SJSA1 (cell line): ENCODE data around the gene GXYLT1. TPM values are rescaled to one million over a fixed set of nuclear protein-coding genes. Genes with fewer than 3 reads are reported as not detected.
"Not testable (repeated sequence)": the region's sequence is repeated elsewhere in the genome, so short reads cannot be mapped to it uniquely, and the experiment has no call there.

Experiments
- DNase-seq, 2 experiments: peaks; one replicate each; pipeline ENCODE4 v3.0.0-alpha.2; 2015 to 2020; ENCODE audit warnings: low spot score in 2 of 2, low read depth in 1 of 2
- H3K27ac ChIP-seq: fragments of 250-450 bp; sonication (Bioruptor Pico); 2 replicates; pipeline ENCODE4 v1.5.1; 2020; ENCODE audit warnings: mild to moderate bottlenecking, moderate library complexity
- H3K27me3 ChIP-seq: fragments of 250-450 bp; sonication (Bioruptor Pico); replicated peaks from 2 replicates; pipeline ENCODE4 v1.5.1; 2020; ENCODE audit warnings: mild to moderate bottlenecking, moderate library complexity
- H3K36me3 ChIP-seq: fragments of 250-450 bp; sonication (Bioruptor Pico); 2 replicates; pipeline ENCODE4 v1.5.1; 2020; ENCODE audit warnings: mild to moderate bottlenecking
- H3K4me1 ChIP-seq: fragments of 250-450 bp; sonication (Bioruptor Pico); replicated peaks from 2 replicates; pipeline ENCODE4 v1.6.1; 2021; ENCODE audit warnings: mild to moderate bottlenecking
- H3K4me3 ChIP-seq: fragments of 250-450 bp; sonication (Bioruptor Pico); 2 replicates; pipeline ENCODE4 v1.5.1; 2020; ENCODE audit warnings: mild to moderate bottlenecking
- H3K9me3 ChIP-seq: fragments of 250-450 bp; sonication (Bioruptor Pico); replicated peaks from 2 replicates; pipeline ENCODE4 v1.5.1; 2020; ENCODE audit warnings: mild to moderate bottlenecking
- total RNA-seq: library from RNA; depleted of rRNA; stranded (reverse); fragments of >200 nt; shearing (Covaris generic); gene quantifications from 2 replicates; pipeline ENCODE4 v1.2.3, GENCODE V29; 2014

GXYLT1 gene
- total RNA-seq, 1 experiment from 2014 or later = 24.3 TPM

DNA sequence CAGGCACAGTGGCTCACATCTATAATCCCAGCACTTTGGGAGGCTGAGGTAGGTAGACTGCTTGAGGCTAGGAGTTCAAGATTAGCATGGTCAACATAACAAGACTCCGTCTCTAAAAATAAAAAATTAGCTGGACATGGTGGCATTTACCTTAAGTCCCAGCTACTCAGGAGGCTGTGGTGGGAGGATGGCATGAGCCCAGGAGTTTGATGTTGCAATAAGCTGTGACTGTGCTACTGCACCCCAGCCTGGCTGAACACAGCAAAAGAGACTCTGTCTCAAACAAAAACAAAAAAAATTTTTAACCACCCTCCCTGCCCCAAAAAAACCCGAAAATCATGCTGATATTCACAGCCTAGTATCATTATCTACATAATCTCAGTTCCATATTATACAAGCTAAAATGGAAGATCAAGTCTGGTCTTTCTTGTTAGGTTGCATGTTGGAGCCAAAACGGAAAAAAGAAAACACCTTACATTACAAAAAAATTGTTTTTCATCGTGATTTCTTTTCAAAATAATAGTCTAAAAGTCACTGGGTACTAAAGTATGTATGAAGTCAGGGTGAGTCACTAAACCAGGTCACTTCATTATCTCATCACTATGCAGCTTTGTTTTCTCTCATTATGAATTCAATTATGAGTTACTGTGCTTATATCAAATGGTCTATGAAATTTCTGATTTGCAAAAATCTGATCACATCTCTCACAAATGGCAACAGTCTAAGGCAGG lies 13.8 kb downstream of the GXYLT1 start:
- DNase-seq = peak in 1 of 2 experiments; percentile 26
- Histone ChIP-seq H3K4me3 (no peak overlapping the region), H3K9me3 (no peaks in the 10 kb centered on the region), H3K27ac (no peak overlapping the region), H3K36me3 (no peaks in the 10 kb centered on the region; the same call in 1 of the 2 replicates), H3K4me1 (peaks cover 25% of the 10 kb centered on the region), H3K27me3 (no peaks in the 10 kb centered on the region)

DNA sequence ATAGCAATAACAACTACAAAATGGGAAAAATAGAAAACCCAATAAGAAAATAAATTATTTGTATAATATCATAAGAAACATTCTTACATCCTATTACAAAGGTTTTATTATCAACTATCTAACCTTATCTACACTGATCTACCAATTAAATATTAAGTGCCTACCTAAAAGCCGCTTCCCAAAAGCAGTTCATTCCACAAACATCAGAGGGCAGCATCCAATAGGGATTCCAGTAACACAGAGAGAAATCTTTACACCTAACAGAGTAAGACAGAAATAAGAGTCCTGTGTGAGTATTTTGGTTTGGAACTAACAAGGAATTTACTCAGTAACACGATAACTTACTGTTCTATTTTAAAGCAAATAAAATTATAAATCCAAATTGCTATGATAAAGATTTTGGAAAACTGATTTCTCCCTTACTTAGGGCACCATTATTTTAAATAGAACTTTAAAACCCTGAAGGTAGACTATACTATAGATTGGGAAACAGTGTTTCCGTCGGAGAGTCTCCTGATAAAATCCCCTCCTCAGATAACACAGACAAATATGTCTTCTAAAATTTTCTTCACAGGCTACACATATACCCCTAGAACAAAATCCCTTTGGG lies 15.0 kb downstream of the GXYLT1 start:
- Histone ChIP-seq H3K9me3 (no peaks in the 10 kb centered on the region), H3K36me3 (no peaks in the 10 kb centered on the region; the same call in 1 of the 2 replicates), H3K27me3 (no peaks in the 10 kb centered on the region), H3K4me1 (peaks cover 14% of the 10 kb centered on the region), H3K4me3 (no peak overlapping the region), H3K27ac (no peak overlapping the region)
- DNase-seq = peak in 1 of 2 experiments; percentile 44

DNA sequence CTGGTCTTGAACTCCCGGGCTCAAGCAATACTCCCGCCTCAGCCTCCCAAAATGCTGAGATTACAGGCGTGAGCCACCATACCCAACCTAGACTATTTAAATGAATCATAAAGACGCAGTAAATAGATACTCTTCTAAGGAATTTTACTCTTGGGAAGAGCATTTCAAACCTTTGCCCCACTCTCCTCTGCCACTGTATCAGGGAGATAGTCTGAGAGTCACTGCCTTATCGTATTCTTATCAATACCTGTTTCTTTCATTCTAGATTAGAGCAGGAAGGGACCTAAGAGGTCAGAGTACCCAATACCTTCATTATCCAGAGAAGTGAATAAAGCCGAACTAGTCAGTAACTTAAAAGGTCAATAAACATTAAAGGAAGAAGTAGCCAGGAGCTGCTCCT lies 15.8 kb downstream of the GXYLT1 start:
- Histone ChIP-seq H3K9me3 (no peaks in the 10 kb centered on the region), H3K27ac (no peak overlapping the region), H3K27me3 (no peaks in the 10 kb centered on the region), H3K4me1 (peaks cover 13% of the 10 kb centered on the region), H3K36me3 (no peaks in the 10 kb centered on the region; the same call in 1 of the 2 replicates), H3K4me3 (no peak overlapping the region)
- DNase-seq = no peak

DNA sequence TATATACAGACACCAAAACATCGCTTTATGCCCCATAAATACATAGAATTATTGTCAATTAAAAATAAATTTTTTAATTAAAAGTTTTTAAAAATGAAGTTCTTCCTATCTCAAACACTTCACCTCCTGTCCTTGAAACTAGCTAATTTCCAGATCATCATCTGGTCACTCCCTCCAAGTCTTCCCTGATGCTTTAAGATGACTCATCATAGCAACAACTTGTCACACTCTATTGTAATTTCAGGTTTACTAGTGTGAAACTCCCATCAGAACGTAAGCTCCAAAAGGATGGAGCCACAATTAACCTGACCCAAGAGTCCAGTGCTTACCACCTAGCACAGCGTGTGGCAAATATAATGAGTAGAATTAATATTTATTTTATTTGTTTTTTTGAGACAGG lies 16.3 kb downstream of the GXYLT1 start:
- Histone ChIP-seq H3K36me3 (no peaks in the 10 kb centered on the region; the same call in 1 of the 2 replicates), H3K4me1 (peaks cover 13% of the 10 kb centered on the region), H3K4me3 (no peak overlapping the region), H3K27ac (no peak overlapping the region), H3K9me3 (no peaks in the 10 kb centered on the region), H3K27me3 (no peaks in the 10 kb centered on the region)
- no peak for DNase-seq

DNA sequence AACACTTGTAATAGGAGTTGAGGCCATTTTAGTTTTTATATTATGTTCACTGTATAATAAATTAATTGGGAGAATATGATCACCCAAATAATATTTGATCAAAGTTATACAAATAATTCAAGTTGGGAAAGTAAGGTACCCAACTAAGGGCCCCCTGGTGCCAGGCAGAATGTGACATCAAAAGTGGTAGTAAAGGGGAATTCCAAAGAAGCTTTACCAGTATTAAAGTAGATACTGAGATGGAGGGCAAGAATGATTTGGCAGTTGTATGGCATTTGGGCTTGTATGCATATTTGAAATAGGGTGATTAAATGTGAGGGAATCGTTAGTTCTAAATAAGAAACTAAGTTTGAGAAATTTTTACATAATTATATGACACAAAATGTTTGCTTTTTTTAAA lies 17.7 kb downstream of the GXYLT1 start:
- H3K4me3 ChIP-seq = no peak overlapping the region
- no peaks in the 10 kb centered on the region; the same call in 1 of the 2 replicates for H3K36me3 ChIP-seq
- H3K9me3 ChIP-seq = no peaks in the 10 kb centered on the region
- H3K27me3 ChIP-seq = no peaks in the 10 kb centered on the region
- DNase-seq = no peak
- H3K27ac ChIP-seq = no peak overlapping the region
- H3K4me1 ChIP-seq = peaks cover 13% of the 10 kb centered on the region

DNA sequence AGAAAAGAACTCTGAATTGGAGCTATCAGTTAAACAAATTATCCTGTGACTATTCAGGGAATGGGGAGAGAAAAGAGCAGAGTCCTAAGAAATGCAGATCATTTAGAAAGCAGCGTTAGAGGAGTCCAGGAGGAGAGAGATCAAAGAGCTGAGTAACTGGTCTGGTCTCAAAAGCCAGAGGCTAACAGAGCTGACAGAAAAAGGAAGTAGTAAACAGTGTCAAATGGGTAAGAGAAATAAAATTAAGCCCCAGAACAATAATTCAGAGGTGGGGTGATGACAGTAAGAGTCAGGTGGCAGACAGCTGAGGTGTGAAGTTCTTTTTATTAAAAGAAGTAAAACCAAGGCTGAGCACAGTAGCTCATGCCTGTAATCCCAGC lies 19.3 kb downstream of the GXYLT1 start:
- Histone ChIP-seq H3K4me3 (no peak overlapping the region), H3K27ac (no peak overlapping the region), H3K9me3 (no peaks in the 10 kb centered on the region), H3K4me1 (no peaks in the 10 kb centered on the region; the same call in 1 of the 2 replicates), H3K36me3 (no peaks in the 10 kb centered on the region; the same call in 1 of the 2 replicates), H3K27me3 (no peaks in the 10 kb centered on the region)
- DNase-seq = no peak

DNA sequence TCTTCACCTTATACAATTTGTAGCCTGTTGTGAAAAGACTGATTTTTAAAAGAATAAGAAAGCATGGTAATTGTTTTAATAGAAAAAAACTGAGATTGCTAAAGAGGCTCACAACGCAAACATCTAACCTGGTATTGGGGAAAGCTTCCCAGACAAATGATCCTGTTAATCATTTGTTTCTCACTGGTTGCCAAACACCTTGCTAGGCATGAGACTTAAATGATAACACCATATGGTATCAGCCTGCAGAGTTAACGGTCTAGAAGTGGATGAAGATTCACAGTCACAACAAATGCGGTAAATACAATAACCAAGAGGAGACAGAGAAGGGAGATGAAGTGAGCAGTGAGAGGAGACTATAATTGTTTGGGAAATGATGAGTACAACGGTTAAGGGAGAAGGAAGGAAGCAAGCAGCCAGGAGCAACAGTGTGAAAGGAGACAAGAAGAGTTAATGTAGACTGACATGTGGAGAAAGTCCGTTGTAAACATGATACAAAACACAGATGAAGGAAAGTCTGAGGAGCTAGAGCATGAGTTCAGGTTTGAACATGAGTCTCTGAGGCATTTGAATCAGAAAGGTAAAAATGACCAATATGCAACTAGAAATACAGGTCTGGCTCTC lies 19.8 kb downstream of the GXYLT1 start:
- no peak overlapping the region for H3K27ac ChIP-seq
- no peak overlapping the region for H3K4me3 ChIP-seq
- H3K36me3 ChIP-seq = no peaks in the 10 kb centered on the region; the same call in 1 of the 2 replicates
- no peak for DNase-seq
- no peaks in the 10 kb centered on the region for H3K4me1 ChIP-seq
- no peaks in the 10 kb centered on the region for H3K9me3 ChIP-seq
- H3K27me3 ChIP-seq = no peaks in the 10 kb centered on the region

DNA sequence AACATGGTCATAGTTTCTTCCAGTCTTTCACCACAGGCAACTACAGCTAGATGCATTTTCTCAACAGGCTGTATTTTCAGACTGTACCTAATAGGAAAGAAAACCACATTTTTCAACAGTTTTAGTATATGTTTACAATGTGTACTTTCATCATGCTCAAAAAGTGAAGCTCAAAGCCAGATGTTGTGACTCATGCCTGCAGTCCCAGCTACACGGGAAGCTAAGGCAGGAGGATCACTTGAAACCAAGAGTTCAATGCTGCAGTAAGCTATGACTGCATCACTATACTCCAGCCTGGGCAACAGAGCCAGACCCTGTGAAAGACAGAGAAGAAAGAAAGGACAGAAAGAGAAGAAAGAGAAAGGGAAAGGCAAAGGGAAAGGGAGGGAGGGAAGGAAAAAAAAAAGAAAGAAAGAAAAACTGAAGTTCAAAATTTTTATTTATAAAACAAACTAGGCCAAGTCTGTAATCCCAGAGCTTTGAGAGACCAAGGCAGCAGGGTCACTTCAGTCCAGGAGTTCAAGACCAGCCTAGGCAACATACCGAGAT lies 25.5 kb downstream of the GXYLT1 start:
- no peak overlapping the region for H3K4me3 ChIP-seq
- peaks cover 16% of the 10 kb centered on the region for H3K4me1 ChIP-seq
- peaks cover 8% of the 10 kb centered on the region for H3K36me3 ChIP-seq
- H3K27me3 ChIP-seq = no peaks in the 10 kb centered on the region
- H3K9me3 ChIP-seq = no peaks in the 10 kb centered on the region
- no peak overlapping the region for H3K27ac ChIP-seq
- peak; percentile 36 to 51 for DNase-seq

DNA sequence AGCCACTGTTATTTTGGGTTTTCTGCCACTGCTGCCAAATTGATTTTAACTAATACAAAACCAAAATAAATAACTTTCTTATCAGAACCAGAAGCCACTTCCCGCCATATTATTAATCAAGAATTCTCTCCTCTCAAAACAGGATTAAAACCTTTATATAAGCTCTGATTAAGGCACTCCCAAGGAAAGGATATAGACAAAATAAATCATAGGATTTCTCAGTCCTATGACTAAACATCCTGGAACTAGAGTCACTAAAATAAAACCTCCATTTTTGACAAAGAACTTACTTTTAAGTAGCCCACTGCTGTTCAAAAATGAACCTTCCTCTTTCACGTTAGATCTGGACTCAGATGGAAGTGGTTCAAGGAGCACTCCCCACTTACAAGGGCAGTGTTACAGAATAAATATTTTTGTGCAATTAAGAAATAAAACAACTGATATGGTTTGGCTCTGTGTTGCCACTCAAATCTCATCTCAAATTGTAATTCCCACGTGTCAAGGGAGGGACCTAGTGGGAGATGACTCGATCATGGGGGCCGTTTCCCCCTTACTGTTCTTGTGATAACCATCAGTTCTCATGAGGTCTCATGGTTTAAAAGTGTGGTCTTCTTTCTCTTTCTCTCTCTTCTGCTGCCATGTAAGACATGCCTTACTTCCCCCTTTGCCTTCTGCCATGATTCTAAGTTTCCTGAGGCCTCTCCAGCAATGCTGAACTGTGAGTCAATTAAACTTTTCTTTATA lies 26.4 kb downstream of the GXYLT1 start:
- DNase-seq = no peak
- Histone ChIP-seq H3K27me3 (no peaks in the 10 kb centered on the region), H3K27ac (no peak overlapping the region), H3K4me1 (peaks cover 16% of the 10 kb centered on the region), H3K9me3 (no peaks in the 10 kb centered on the region), H3K4me3 (no peak overlapping the region), H3K36me3 (peaks cover 8% of the 10 kb centered on the region)

DNA sequence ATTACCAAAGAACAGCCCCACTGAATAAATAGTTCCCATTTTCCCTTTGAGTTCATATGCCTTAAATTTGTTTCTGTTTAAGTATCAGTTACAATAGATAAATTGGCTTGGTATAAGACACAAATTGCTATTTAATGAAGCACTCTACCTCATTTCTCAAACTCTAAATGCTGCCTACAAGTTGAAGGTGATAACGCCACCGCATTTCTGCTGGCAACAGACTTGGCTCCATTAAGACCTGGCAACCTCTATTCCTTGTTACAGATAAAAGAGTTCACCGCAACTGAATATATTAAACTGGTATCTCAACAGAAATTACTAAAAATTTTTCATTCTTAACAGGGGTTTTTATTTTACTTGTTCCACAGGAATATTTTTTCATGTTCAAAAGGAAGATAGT lies 35.6 kb downstream of the GXYLT1 start:
- Histone ChIP-seq H3K36me3 (peaks cover 4% of the 10 kb centered on the region; the same call in 1 of the 2 replicates), H3K4me1 (no peaks in the 10 kb centered on the region), H3K4me3 (no peak overlapping the region), H3K27me3 (no peaks in the 10 kb centered on the region), H3K27ac (no peak overlapping the region), H3K9me3 (no peaks in the 10 kb centered on the region)
- DNase-seq = no peak

DNA sequence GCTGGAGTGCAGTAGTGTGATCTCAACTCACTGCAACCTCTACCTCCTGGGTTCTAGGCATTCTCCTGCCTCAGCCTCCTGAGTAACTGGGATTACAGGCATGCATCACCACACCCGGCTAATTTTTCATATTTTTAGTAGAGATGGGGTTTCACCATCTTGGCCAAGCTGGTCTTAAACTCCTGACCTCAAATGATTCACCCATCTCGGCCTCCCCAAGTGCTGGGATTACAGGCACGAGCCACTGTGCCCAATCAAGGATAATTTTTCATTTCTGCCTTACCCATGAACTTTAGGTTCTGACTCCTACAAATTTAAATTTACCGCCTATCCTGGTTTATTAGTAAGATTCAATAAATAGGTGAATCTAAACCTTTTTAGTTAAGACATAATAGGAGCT lies 37.9 kb downstream of the GXYLT1 start:
- DNase-seq = not testable (repeated sequence)

DNA sequence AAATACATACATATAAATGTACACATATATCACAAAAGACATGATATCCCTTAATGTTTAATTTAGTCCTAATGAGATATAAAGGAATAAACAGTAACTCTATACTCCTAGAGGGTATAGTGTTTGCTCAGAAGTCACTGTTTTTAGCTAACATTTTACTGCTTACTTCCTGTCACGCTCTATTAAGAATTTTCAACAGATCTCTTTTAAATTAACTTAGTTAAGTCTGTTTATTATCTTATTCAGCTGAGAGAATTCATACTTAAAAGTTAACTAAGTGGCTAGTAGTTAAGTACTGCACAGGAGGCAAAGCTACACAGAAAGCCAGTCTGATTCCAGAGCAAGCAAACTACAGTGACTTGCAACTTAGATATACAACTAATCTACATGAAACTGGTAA lies 39.9 kb downstream of the GXYLT1 start:
- no peak for DNase-seq
- no peak overlapping the region for H3K27ac ChIP-seq
- H3K4me3 ChIP-seq = no peak overlapping the region
- no peaks in the 10 kb centered on the region for H3K9me3 ChIP-seq
- no peaks in the 10 kb centered on the region for H3K4me1 ChIP-seq
- H3K36me3 ChIP-seq = no peaks in the 10 kb centered on the region
- H3K27me3 ChIP-seq = no peaks in the 10 kb centered on the region

More for the DNA sequence above, 37.9 kb downstream of the GXYLT1 start:
- H3K36me3 ChIP-seq, H3K4me1 ChIP-seq, H3K9me3 ChIP-seq, H3K27me3 ChIP-seq, H3K27ac ChIP-seq, H3K4me3 ChIP-seq: not testable (repeated sequence)

DNA sequence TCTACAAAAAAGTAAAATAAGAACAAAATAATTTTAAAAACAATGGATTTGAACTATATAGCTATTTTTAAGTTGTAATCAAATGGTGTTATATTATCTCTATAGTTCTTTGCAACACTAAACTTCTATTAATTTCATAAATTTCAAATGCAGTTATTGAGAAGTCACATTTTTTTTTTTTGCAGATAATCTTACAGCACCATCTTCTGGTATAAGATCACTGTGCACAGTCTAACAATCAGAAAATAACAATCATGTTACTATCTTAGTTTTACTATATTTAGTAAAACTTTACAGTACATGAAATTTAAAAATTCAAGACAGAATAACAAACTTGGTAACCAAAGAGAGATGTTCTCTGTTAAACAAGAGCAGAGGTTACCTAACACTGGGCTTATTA lies 40.6 kb downstream of the GXYLT1 start:
- Histone ChIP-seq H3K27ac (no peak overlapping the region), H3K4me1 (no peaks in the 10 kb centered on the region), H3K27me3 (no peaks in the 10 kb centered on the region), H3K9me3 (no peaks in the 10 kb centered on the region), H3K36me3 (no peaks in the 10 kb centered on the region), H3K4me3 (no peak overlapping the region)
- DNase-seq = no peak
